Mucosa of gallbladder (tissue), 1 donor: ENCODE measurements around the gene COX6A2. TPM values are rescaled to one million over a fixed set of nuclear protein-coding genes. Genes with fewer than 3 reads are reported as not detected.
"Not testable (repeated sequence)": the region's sequence is repeated elsewhere in the genome, so short reads cannot be mapped to it uniquely, and the experiment has no call there.

Experiments
- DNase-seq: peaks from one replicate; pipeline ENCODE4 v3.0.0-alpha.2; 2020; ENCODE audit warnings: low spot score
- total RNA-seq: library from RNA; stranded (reverse); gene quantifications from one replicate; pipeline ENCODE4 v1.2.1, GENCODE V29; 2021
- donor health status: DM: no; HTN: no; CAD: no.

The COX6A2 gene
- total RNA-seq, 1 donor from 2014 or later = 1.3 TPM

- DNase-seq = no peak
These were observed 10.3 kb upstream of the COX6A2 start for GRCh38 chr16:31438414-31438813.

DNA sequence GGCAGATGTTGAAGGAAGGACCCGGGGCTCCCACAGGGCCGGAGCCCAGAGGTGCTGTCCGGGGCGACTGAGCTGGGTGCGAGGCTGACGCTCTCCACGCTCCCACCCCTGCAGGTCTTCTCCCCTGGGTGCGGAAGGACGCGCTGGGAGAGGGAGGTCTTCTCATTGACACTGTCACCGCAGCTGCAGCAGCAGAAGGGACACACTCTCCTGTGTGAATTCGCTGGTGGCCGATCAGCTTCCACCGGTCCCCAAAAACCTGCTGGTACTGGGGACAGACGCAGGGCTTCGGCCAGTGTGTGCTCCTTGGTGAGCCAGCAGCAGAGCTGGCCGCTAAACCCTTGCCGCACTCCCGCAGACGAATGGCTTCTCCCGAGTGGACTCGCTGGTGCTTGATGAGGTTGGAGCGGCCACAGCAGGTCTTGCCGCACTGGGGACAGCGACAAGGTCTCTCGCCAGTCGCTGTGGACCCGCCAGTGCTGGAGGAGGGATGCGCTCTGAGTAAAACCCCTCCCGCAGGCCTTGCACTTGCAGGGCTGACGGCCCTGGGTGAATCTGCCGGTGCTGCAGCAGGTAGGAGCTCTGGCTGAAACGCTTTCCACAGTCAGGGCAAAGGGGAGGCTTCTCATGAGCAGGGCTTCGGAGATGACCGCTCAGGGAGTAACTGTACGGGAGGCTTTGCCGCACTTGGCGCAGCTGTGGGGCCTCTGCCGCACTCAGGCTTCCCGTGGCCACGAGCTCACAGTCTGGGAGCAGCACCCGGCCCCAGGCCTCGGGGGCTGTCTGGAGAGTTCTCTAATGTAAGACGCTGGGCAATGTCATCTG lies 8.3 kb upstream of the COX6A2 start:
- DNase-seq = no peak

DNA sequence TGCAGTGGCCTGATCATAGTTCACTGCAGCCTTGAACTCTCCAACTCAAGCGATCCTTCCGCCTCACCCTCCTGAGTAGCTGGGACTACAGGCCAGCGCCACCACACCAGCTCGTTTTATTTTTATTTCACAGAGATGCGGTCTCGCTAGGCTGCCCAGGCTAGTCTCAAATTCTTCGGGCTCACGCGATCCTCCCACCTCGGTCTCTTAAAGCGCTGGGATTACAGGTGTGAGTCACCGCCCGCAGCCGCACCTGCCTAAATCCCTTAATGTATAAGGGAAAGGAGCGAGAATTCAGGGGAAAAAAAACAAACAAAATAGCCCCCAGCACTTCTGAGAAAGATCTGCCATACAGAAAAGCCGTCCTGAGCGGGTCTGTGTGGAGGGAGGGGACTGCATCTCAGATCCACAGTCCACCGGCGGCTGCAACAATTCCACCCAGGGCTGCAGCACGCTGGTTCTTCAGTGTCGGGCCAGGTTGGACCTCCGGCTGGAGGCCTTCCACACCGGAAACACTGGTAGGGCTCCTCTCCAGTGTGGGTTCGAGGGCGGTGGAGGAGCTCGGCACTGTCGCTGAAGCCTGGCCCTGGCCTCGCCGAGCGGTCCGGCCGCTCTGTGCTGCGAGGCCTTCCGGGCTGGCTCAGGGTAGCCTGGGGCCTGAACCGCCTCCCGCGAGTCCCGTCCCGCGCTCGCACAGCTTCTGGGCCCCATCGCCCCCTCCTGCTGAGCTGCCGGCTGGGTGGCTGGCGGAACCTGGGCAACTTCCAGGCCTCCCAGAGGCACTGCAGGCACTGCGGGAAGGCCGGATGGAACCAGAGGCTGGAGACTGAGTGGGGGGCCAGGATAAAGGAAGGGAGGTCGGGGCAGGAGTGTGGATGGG lies 7.4 kb upstream of the COX6A2 start:
- DNase-seq = no peak

DNA sequence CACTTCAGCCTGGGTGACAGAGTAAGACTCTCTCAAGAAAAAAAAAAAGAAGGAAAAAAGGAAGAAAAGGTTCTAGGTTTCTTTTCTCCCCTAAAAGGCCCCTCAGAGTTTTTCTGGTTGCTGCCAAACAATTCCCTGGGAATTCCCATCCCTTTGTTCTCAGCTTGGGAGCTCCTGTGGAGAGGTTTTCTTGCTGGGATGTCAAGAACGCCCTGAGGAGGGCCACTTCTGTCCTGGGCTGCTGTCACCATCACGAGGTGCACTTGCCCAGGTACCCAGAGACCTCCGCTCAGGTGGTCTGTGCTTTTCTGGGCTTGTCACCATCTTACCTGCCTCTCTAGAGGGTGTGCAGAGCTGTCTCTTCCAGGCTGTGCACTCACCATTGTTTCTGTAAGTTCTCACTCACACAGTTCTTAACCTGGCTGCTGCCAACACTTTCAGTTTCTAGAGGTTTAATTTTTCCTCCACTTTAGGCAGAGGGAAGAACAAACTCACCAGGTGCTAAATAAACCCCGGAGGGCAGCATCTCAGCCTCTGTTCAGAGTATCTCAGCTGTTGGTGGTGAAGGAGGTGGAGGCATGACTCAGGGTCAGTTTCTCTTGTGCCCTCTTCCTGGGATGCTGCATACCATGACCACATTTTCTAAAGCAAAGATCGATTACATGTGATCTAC lies 2.4 kb upstream of the COX6A2 start:
- no peak for DNase-seq

DNA sequence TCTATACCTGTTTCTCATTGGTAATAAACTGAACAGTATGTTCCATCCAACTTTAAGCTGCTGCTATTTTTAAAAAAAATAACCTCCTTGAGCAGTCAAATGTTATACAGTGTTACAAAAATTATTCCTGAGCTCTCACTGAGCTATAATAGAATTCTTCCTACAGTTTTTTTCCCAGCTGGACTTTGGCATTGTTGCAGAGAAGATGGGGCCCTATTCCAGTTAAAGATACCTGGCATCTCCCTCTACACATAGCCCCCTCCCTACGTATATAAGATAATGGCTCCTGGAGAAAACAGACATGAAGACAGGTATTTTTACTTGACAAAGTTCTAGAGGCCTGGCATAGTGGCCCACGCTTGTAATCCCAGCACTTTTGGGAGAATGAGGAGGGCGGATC lies 1.6 kb upstream of the COX6A2 start:
- no peak for DNase-seq

GRCh38 chr16:31429314-31429713 lies 1.2 kb upstream of the COX6A2 start:
- DNase-seq = no peak

DNA sequence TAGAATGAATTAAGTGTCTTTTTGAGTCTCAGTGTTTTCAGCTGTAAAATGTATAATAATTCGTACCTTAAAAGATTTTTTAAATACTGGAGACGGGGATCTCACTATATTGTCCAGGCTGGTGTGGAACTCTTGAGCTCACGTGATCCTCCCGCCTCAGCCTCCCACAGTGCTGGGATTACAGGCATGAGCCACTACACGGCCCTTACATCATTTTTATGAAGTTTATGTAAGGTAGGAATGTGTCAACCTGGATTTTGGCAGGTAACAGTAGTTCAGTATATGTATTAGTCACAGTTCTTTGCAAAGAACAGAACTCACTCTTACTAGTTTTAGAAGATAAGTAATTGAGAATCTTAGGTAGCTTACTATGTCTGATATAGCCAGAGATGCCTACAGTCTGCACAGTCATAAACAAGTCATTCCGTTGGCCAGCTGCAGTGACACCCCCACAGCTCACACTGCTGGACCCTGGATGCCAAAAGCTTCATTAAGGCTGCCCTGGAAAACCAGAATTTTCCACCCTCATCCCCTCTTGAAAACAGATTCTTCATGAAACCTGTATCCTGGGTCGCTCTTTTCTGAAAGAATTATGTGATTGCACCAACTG lies 583 bp upstream of the COX6A2 start:
- DNase-seq = no peak

DNA sequence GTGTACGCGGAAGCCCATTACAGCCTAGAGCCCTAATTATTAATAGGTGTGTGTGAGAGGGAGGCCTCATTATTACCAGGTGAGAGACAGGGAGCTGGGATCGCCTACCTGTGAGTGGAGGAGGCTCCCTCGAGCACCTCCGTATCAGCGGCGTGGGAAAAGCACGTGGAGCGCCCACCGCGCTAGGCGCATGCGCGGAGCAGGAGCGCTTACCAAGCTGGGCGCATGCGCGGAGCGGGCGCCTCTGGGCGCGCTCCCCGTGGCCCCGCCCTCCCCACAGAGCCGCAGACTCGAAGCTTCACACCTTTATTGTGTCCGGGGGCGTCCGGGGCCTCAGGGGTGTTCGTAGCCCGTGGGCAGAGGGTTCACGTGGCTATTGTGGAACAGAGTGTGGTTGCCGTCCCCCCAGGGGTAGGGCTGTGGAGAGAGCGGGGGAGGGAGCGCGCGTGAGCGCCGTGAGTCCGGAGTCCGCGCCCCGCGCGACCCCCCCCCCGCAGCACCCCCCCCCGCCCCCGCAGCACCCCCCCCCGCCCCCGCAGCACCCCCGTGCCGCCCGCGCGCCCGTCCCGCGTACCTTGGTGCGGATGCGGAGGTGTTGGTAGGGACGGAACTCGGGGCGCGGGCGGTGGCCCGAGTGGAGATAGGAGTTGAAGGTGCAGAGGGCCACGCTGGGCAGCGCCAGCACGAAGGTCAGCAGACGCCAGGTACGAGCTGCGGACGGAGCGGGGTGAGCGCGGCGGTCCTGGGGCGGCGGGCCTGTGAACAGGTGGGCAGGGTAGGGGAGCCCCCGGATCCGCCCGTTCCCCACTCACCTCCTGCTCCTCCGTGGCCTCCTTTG lies 500 bp downstream of the COX6A2 start:
- DNase-seq = peak; percentile 61

DNA sequence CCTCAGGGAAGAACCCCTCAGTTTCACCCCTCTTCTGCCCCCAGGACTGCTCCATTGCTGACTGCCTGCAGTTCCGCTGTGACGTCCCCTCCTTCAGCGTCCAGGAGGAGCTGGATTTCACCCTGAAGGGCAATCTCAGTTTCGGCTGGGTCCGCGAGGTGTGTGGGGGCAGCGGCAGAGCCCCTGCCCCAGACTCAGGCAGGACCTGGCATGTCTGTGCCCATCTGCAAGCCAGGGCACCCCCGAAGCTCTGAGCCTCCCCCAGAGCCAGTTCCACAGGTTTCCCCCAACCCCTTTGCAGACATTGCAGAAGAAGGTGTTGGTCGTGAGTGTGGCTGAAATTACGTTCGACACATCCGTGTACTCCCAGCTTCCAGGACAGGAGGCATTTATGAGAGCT lies 4.4 kb downstream of the COX6A2 start:
- DNase-seq = no peak

DNA sequence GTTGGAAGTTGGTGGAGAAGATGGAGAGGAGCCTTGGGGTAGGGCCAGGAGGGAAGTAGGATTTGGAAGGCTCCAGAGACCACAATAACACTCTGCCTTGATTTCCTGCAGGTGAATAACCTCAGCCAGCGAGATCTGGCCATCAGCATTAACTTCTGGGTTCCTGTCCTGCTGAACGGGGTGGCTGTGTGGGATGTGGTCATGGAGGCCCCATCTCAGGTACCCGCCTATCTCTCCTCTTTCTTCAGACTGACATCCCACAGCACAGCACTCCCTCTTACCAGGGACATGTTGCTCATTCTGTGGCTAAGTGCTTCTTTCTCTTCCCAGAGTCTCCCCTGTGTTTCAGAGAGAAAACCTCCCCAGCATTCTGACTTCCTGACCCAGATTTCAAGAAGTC lies 4.9 kb downstream of the COX6A2 start:
- DNase-seq = no peak

- DNase-seq = no peak
These were observed 6.6 kb downstream of the COX6A2 start for GRCh38 chr16:31421587-31421986.

DNA sequence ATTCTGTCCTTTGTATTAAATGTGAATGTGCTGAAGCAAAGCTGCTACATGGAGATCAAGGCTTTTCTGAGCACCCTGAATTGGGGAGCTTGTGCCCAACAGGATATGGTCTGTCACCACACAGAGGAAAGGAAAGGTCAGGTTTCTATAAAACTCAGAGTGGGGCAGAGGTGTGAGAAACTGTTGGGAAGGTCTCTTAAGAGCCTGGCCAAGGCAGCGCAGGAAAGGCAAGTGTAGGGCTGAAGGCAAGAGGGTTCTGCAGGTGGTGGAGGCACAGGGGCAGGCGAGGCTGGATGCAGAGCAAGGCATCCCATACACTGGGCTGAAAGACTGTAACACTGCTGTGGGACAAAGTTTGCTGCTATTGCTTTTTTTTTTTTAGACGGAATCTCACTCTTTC lies 8.1 kb downstream of the COX6A2 start:
- DNase-seq = no peak

GRCh38 chr16:31417916-31418315 lies 10.2 kb downstream of the COX6A2 start:
- no peak for DNase-seq

GRCh38 chr16:31417036-31417435 lies 11.1 kb downstream of the COX6A2 start:
- not testable (repeated sequence) for DNase-seq

- DNase-seq = no peak
These were observed 11.8 kb downstream of the COX6A2 start for GRCh38 chr16:31416371-31416770.

DNA sequence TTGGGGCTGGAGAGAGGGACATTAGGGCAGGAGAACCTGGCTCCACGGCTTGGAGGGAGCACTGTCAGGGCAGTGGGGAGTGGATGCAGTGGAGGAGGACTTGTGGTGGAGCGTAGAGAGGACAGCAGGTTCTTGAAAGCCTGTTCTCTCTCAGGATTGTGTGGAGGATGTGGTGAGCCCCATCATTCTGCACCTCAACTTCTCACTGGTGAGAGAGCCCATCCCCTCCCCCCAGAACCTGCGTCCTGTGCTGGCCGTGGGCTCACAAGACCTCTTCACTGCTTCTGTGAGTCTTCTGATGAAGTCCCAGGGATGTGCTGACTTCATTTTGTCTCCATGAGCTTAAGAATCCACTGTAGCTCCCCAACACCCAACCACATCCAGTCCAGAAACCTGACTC lies 13.5 kb downstream of the COX6A2 start:
- no peak for DNase-seq

GRCh38 chr16:31413943-31414342 lies 14.2 kb downstream of the COX6A2 start:
- DNase-seq = no peak

DNA sequence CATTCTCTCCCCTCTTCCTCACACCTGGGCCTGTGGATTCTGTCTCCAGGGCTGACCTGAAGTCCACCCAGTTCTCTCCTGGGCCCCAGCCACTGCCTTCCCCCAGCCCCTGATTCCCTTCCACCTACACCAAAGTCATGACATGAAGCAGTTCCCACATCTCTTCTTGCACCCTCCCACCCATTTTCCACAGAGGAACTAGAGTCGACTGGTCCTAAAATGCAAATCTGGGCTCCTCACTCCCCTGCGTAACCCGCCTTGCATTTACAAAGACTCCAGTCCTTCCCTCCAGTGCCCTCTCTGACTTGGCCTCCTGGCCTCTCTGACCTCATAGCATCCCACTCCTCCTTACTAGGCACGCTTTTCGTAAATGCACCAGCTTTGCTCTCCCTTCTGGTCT lies 14.8 kb downstream of the COX6A2 start:
- no peak for DNase-seq

DNA sequence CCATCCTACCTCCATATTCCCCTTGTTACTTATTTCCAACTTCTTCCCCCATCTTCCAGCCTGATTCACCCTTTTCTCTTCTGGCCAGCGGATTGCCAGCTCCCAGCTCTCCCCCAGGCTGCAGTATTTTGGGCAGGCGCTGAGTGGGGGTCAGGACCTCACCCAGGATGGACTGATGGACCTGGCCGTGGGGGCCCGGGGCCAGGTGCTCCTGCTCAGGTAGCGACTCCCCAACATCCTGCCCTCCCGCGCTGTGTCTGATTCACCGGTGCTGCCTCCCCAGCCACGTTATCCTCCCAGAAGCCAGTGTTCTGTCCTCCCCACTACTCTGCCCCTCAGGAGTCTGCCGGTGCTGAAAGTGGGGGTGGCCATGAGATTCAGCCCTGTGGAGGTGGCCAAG lies 15.4 kb downstream of the COX6A2 start:
- no peak for DNase-seq

- DNase-seq = no peak
These were observed 16.9 kb downstream of the COX6A2 start for GRCh38 chr16:31411024-31411844.
